ENCODE results near the gene UMOD.

The UMOD gene
- 0 to 2.8 (median 0) reads per million in 17 experiments for total RNA-seq

GRCh38 chr16:20352615-20353014, at the start of gene UMOD:
UMOD (minus strand) TSS chr16:20352715; CDS start chr16:20350737, 1,978 bp downstream.
- DNase-seq, result no peak

GRCh38 chr16:20401475-20402016, 49.0 kb upstream of the UMOD start:
- no peak for DNase-seq

GRCh38 chr16:20401066-20401465, 48.6 kb upstream of the UMOD start:
- DNase-seq, result no peak

- no peak for DNase-seq
These were observed 46.7 kb upstream of the UMOD start for GRCh38 chr16:20399185-20399584.

GRCh38 chr16:20398603-20399002, 46.1 kb upstream of the UMOD start:
- no peak for DNase-seq

- no peak for DNase-seq
These were observed 45.1 kb upstream of the UMOD start for GRCh38 chr16:20397468-20398074.

- no peak for DNase-seq
These were observed 44.4 kb upstream of the UMOD start for GRCh38 chr16:20396846-20397467.

- no peak for DNase-seq
These were observed 43.4 kb upstream of the UMOD start for GRCh38 chr16:20395946-20396345.

- no peak for DNase-seq
These were observed 41.5 kb upstream of the UMOD start for GRCh38 chr16:20393801-20394577.

GRCh38 chr16:20391045-20391444, 38.5 kb upstream of the UMOD start:
- DNase-seq, result no peak

GRCh38 chr16:20388854-20389253, 36.3 kb upstream of the UMOD start:
- no peak for DNase-seq

GRCh38 chr16:20387978-20388377, 35.5 kb upstream of the UMOD start:
- no peak for DNase-seq

- DNase-seq, result peak; percentile 64 to 83 (median 77)
These were observed 33.6 kb upstream of the UMOD start for GRCh38 chr16:20385844-20386832.

- peak; percentile 60 to 73 (median 67) for DNase-seq
These were observed 30.9 kb upstream of the UMOD start for GRCh38 chr16:20383106-20384029.

GRCh38 chr16:20382202-20382948, 29.9 kb upstream of the UMOD start:
- no peak for DNase-seq

- DNase-seq, result no peak
These were observed 28.3 kb upstream of the UMOD start for GRCh38 chr16:20380782-20381181.

GRCh38 chr16:20377181-20377580, 24.7 kb upstream of the UMOD start:
- DNase-seq, result no peak

- no peak for DNase-seq
These were observed 20.2 kb upstream of the UMOD start for GRCh38 chr16:20372701-20373100.

- DNase-seq, result no peak
These were observed 17.0 kb upstream of the UMOD start for GRCh38 chr16:20369452-20370054.

- no peak for DNase-seq
These were observed 11.5 kb upstream of the UMOD start for GRCh38 chr16:20364051-20364450.
